PFSK-1 (cell line): Measurements from ENCODE around the gene ADCY6.

Experiments used
- POLR2AphosphoS5 ChIP-seq: IDR thresholded peaks from 2 replicates; pipeline ENCODE4 v1.6.1; 2012; ENCODE audit warnings: low read depth, mild to moderate bottlenecking, control low read depth, low read length, moderate library complexity
- REST ChIP-seq, 2 experiments: IDR thresholded peaks; 2 replicates each; pipeline versions ENCODE4 v1.6.1 to v1.8.0; 2011 to 2012; ENCODE audit warnings: low read depth in 2 of 2, low read length in 2 of 2, control low read depth in 1 of 2, inconsistent platforms in 1 of 2, mild to moderate bottlenecking in 1 of 2, moderate library complexity in 1 of 2; ENCODE audit not compliant: insufficient read depth in 1 of 2
- SIN3A ChIP-seq: IDR thresholded peaks from 2 replicates; pipeline ENCODE4 v1.6.1; 2012; ENCODE audit warnings: mild to moderate bottlenecking, low read length, moderate library complexity, borderline replicate concordance; ENCODE audit not compliant: insufficient read depth
- TAF1 ChIP-seq: IDR thresholded peaks from 2 replicates; pipeline ENCODE4 v1.6.1; 2012; ENCODE audit warnings: low read length, control low read depth, borderline replicate concordance; ENCODE audit not compliant: insufficient read depth

- TF ChIP-seq POLR2AphosphoS5 (no peak), TAF1 (no peak), REST (IDR thresholded peaks at IDR 0.05; ENCODE audit: insufficient read depth in 1 of 2, low read depth in 2 of 2, low read length in 2 of 2) (no peak), SIN3A (no peak)
Observed at GRCh38 chr12:48764521-48764920, 24.4 kb downstream of the ADCY6 start.
